ENCODE data around the gene PLPP4. TPM values are rescaled to one million over a fixed set of nuclear protein-coding genes. Genes with fewer than 3 reads are reported as not detected.
A peak's percentile ranks its signal among the peaks of the same experiment; 100 is the strongest.

The PLPP4 gene
- total and polyA plus RNA-seq, 4 donors, result 0.18 to 0.51 TPM; not detected in 2

DNA sequence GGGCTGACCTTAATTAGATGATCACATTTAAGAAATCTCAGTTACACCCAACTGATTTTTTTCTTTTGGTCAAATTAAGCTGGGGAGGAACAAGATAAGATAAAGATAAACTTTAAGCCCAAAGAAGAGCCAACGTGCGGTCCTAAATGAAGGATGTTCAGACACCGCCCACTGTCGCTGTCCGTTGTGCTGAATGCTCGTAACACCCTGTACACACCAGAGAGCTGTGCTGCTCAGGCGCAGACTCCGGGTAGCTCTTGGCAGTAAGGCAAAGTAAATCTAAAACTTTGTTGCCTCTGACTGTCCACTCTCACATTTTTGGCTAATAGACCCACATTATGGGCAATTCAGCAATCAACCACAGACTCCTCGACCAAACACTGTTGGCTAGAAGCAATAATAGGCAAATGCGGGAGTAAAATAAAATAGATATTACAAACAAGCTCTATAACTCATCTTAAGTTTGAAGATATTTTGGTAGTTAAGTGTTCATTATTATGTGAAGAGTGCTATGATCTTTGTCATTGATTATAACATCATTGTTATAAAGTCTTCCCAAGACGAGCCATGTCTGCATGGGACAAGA lies 57.1 kb downstream of the PLPP4 start:
- TF ChIP-seq, protein P1, sequence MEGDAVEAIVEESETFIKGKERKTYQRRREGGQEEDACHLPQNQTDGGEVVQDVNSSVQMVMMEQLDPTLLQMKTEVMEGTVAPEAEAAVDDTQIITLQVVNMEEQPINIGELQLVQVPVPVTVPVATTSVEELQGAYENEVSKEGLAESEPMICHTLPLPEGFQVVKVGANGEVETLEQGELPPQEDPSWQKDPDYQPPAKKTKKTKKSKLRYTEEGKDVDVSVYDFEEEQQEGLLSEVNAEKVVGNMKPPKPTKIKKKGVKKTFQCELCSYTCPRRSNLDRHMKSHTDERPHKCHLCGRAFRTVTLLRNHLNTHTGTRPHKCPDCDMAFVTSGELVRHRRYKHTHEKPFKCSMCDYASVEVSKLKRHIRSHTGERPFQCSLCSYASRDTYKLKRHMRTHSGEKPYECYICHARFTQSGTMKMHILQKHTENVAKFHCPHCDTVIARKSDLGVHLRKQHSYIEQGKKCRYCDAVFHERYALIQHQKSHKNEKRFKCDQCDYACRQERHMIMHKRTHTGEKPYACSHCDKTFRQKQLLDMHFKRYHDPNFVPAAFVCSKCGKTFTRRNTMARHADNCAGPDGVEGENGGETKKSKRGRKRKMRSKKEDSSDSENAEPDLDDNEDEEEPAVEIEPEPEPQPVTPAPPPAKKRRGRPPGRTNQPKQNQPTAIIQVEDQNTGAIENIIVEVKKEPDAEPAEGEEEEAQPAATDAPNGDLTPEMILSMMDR (IDR thresholded peaks at IDR 0.05; ENCODE audit: control extremely low read depth, extremely low read depth), result no peak
- Histone ChIP-seq H3K27me3 (ENCODE audit: control insufficient read depth in 3 of 3, insufficient read depth in 3 of 3, low read length in 2 of 3) (peaks cover 0 to 4% (median 0%) of the 10 kb centered on the region in 3 donors), H3K9me3 (ENCODE audit: control insufficient read depth in 4 of 4, insufficient read depth in 3 of 4, low read length in 3 of 4) (peaks cover 0 to 6% (median 1%) of the 10 kb centered on the region in 4 donors), H3K4me1 (ENCODE audit: control insufficient read depth in 5 of 5, insufficient read depth in 5 of 5, low read length in 5 of 5) (no peaks in the 10 kb centered on the region), H3K36me3 (ENCODE audit: control insufficient read depth in 4 of 4, insufficient read depth in 4 of 4, low read length in 4 of 4) (no peaks in the 10 kb centered on the region), H3K9ac (ENCODE audit: insufficient read depth in 1 of 2, low read length in 2 of 2) (no peak overlapping the region), H3K4me3 (no peak overlapping the region), H3K27ac (ENCODE audit: low read depth in 1 of 2, low read length in 1 of 2) (no peak overlapping the region)
- ATAC-seq (ENCODE audit: insufficient read depth, low FRiP score) (no peak), DNase-seq (peak; percentile 56 to 81 (median 59))
- WGBS, 2 donors, result 36 to 44% methylated on average over 11 of the region's 11 CpGs

DNA sequence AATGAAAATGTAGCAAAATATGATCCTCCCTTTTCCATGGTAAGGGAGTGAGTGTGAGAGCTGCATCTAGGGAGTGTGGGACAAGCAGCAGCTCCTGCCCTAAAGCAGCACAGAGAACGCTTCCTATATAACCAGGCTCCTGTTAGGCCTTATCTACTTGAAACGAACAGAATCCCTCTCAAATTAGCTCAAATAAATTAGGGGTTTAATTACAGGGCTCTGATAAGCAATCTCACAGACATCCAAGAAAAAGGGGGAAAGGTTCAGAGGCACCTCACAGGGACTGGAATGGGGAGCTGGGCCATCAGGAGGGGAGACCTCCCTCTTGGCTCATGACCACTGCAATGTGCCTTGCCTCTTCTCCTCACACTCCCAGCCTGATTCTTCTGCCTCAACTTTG lies 57.9 kb downstream of the PLPP4 start:
- Histone ChIP-seq H3K27ac (ENCODE audit: low read depth in 1 of 2, low read length in 1 of 2) (no peak overlapping the region), H3K36me3 (ENCODE audit: control insufficient read depth in 4 of 4, insufficient read depth in 4 of 4, low read length in 4 of 4) (no peaks in the 10 kb centered on the region), H3K4me1 (ENCODE audit: control insufficient read depth in 5 of 5, insufficient read depth in 5 of 5, low read length in 5 of 5) (no peaks in the 10 kb centered on the region), H3K9me3 (ENCODE audit: control insufficient read depth in 4 of 4, insufficient read depth in 3 of 4, low read length in 3 of 4) (peaks cover 0 to 6% (median 1%) of the 10 kb centered on the region in 4 donors), H3K4me3 (no peak overlapping the region), H3K9ac (ENCODE audit: insufficient read depth in 1 of 2, low read length in 2 of 2) (no peak overlapping the region), H3K27me3 (ENCODE audit: control insufficient read depth in 3 of 3, insufficient read depth in 3 of 3, low read length in 2 of 3) (peaks cover 0 to 4% (median 0%) of the 10 kb centered on the region in 3 donors)
- DNase-seq (no peak), ATAC-seq (ENCODE audit: insufficient read depth, low FRiP score) (no peak)
- TF ChIP-seq, protein P1 (IDR thresholded peaks at IDR 0.05; ENCODE audit: control extremely low read depth, extremely low read depth), result no peak
- WGBS, 2 donors, result 62 to 68% methylated on average over 2 of the region's 2 CpGs

DNA sequence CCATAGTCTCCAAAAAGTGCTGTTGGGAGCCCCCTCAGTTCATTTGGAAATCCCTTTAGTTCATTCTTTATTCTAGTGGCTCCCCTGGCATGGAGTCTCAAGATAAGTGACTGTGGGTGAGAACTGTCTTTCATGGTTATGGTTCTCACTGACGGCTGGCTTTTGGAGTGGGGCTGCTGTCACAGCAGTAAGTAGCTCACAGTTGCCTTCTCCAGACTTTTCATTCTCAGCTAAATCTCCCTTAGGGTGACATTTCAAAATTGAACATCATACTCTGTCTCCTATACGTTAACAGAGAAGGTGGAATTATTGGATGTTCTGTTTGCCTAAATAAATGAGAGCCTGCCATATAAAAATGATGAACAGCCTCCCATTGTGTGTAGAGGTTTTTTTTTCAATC lies 58.7 kb downstream of the PLPP4 start:
- no peak overlapping the region for H3K27ac ChIP-seq (ENCODE audit: low read depth in 1 of 2, low read length in 1 of 2)
- no peak overlapping the region for H3K9ac ChIP-seq (ENCODE audit: insufficient read depth in 1 of 2, low read length in 2 of 2)
- TF ChIP-seq, protein P1 (IDR thresholded peaks at IDR 0.05; ENCODE audit: control extremely low read depth, extremely low read depth), result no peak
- no peaks in the 10 kb centered on the region for H3K4me1 ChIP-seq (ENCODE audit: control insufficient read depth in 5 of 5, insufficient read depth in 5 of 5, low read length in 5 of 5)
- 76 to 79% methylated on average over 2 of the region's 2 CpGs for WGBS, 2 donors
- H3K36me3 ChIP-seq (ENCODE audit: control insufficient read depth in 4 of 4, insufficient read depth in 4 of 4, low read length in 4 of 4), result no peaks in the 10 kb centered on the region
- DNase-seq, result no peak
- H3K27me3 ChIP-seq (ENCODE audit: control insufficient read depth in 3 of 3, insufficient read depth in 3 of 3, low read length in 2 of 3), result peaks cover 0 to 4% (median 0%) of the 10 kb centered on the region in 3 donors
- ATAC-seq (ENCODE audit: insufficient read depth, low FRiP score), result no peak
- no peak overlapping the region for H3K4me3 ChIP-seq
- H3K9me3 ChIP-seq (ENCODE audit: control insufficient read depth in 4 of 4, insufficient read depth in 3 of 4, low read length in 3 of 4), result peaks cover 0 to 6% (median 1%) of the 10 kb centered on the region in 4 donors

DNA sequence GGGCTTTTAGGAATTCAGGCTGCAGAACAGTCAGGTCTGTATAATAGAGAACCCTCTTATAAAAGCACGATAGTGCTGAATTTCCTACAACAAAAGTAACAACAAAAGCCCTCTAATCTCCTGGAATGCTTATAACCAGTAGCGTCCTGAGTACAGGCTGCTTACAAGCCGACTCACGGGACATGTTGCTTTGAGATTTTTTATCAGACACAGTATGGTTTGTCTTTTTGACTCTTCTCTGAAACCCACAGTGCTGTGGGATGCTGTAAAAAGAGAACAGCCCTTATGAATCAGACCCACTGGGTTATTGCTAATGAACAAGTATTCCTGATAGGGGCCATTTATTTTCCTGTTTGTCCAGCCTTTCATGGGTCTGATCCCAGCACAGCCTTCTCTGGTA lies 59.4 kb downstream of the PLPP4 start:
- Histone ChIP-seq H3K9ac (ENCODE audit: insufficient read depth in 1 of 2, low read length in 2 of 2) (no peak overlapping the region), H3K4me1 (ENCODE audit: control insufficient read depth in 5 of 5, insufficient read depth in 5 of 5, low read length in 5 of 5) (no peaks in the 10 kb centered on the region), H3K4me3 (no peak overlapping the region), H3K36me3 (ENCODE audit: control insufficient read depth in 4 of 4, insufficient read depth in 4 of 4, low read length in 4 of 4) (no peaks in the 10 kb centered on the region), H3K27ac (ENCODE audit: low read depth in 1 of 2, low read length in 1 of 2) (no peak overlapping the region), H3K27me3 (ENCODE audit: control insufficient read depth in 3 of 3, insufficient read depth in 3 of 3, low read length in 2 of 3) (peaks cover 0 to 4% (median 0%) of the 10 kb centered on the region in 3 donors), H3K9me3 (ENCODE audit: control insufficient read depth in 4 of 4, insufficient read depth in 3 of 4, low read length in 3 of 4) (peaks cover 0 to 5% (median 1%) of the 10 kb centered on the region in 4 donors)
- no peak for DNase-seq
- ATAC-seq (ENCODE audit: insufficient read depth, low FRiP score), result no peak
- 82 to 89% methylated on average over 4 of the region's 4 CpGs for WGBS, 2 donors
- TF ChIP-seq, protein P1 (IDR thresholded peaks at IDR 0.05; ENCODE audit: control extremely low read depth, extremely low read depth), result no peak
